Sigmoid colon (tissue), 4 donors: ENCODE data around the gene TMEM253.

Experiments used
- EP300 ChIP-seq, 4 donors: sonication (generic); formaldehyde crosslinking; IDR thresholded peaks; one replicate each; pipeline ENCODE4 v1.6.1; 2017; ENCODE audit warnings: antibody characterized with exemption in 4 of 4
- POLR2A ChIP-seq, 2 donors: fragments of 450-650 bp; IDR thresholded peaks; one replicate each; pipeline ENCODE4 v1.6.1; 2016; ENCODE audit warnings: antibody characterized with exemption in 2 of 2, mild to moderate bottlenecking in 2 of 2, moderate library complexity in 2 of 2

DNA sequence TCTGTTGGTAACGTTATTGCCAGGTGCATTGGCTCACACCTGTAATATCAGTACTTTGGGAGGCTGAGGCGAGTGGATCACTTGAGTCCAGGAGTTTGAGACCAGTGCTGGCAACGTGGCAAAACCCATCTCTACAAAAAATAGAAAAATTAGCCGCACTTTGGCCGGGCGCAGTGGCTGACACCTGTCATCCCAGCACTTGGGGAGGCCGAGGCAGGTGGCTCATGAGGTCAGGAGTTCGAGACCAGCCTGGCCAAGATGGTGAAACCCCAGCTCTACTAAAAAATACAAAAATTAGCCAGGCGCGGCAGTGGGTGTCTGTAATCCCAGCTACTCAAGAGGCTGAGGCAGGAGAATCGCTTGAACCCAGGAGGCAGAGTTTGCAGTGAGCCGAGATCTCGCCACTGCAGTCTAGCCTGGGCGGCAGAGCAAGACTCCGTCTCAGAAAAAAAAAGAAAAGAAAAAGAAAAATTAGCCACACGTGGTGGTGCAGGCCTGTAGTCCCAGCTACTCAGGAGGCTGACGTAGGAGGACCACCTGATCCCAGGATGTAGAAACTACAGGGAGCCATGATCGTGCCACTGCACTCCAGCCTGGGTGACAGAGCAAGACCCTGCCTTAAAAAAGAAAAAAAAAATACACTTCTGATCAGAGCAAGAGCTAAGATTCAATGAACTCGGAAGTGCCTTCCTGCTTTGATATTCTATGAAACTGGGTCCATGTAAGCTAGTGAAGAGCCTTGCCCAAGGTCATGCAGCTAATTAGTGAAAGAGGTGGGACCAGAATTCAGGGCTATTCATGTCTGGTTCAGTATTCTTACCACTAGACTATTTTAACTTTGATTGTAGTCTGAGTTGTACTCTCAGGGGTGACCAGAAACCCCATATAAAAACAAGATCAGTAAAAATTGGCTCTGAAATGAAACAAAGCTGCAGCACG lies 47.4 kb upstream of the TMEM253 start:
- TF ChIP-seq POLR2A (IDR thresholded peaks at IDR 0.05) (no peak), EP300 (IDR thresholded peaks at IDR 0.05) (no peak)
